Gastroesophageal sphincter (tissue), 3 donors: Measurements from ENCODE around the gene MRPS23.

Experiments used
- CTCF ChIP-seq, 4 experiments: fragments of 200-600 bp in 2 of 4; fragments of 450-650 bp in 2 of 4; sonication (generic) in 1 of 4; IDR thresholded peaks; one replicate each; pipeline ENCODE4 v1.5.1; 2017 to 2019; ENCODE audit warnings: antibody characterized with exemption in 4 of 4, mild to moderate bottlenecking in 2 of 4, moderate library complexity in 2 of 4
- EP300 ChIP-seq: sonication (generic); formaldehyde crosslinking; IDR thresholded peaks from one replicate; pipeline ENCODE4 v1.6.1; 2017; ENCODE audit warnings: antibody characterized with exemption, mild to moderate bottlenecking
- POLR2A ChIP-seq, 2 donors: fragments of 450-650 bp; IDR thresholded peaks; one replicate each; pipeline ENCODE4 v1.6.1; 2017; ENCODE audit warnings: antibody characterized with exemption in 2 of 2, mild to moderate bottlenecking in 2 of 2, moderate library complexity in 1 of 2
- POLR2AphosphoS5 ChIP-seq: sonication (generic); formaldehyde crosslinking; IDR thresholded peaks from one replicate; pipeline ENCODE4 v1.6.1; 2017; ENCODE audit warnings: antibody characterized with exemption

- no peak for TF ChIP-seq EP300
- no peak for TF ChIP-seq POLR2AphosphoS5
- no peak for TF ChIP-seq POLR2A (IDR thresholded peaks at IDR 0.05)
- no peak for TF ChIP-seq CTCF (IDR thresholded peaks at IDR 0.05)
Observed at GRCh38 chr17:57866723-57867122, 16.9 kb upstream of the MRPS23 start.
